HepG2 (cell line): ENCODE results near the gene KHK. TPM values are rescaled to one million over a fixed set of nuclear protein-coding genes. Genes with fewer than 3 reads are reported as not detected.

ENCODE experiments used
- ARID2 ChIP-seq: sonication (generic); formaldehyde crosslinking; IDR thresholded peaks from 2 replicates; pipeline ENCODE4 v1.8.1; 2022; ENCODE audit warnings: mild to moderate bottlenecking, missing genetic modification reagents, borderline replicate concordance
- ATF5 ChIP-seq: sonication (generic); formaldehyde crosslinking; IDR thresholded peaks from 2 replicates; pipeline ENCODE4 v1.4.0; 2020; ENCODE audit warnings: mild to moderate bottlenecking, low read depth, missing genetic modification reagents
- GZF1 ChIP-seq: sonication (generic); formaldehyde crosslinking; IDR thresholded peaks from 2 replicates; pipeline ENCODE4 v1.5.1; 2020; ENCODE audit warnings: mild to moderate bottlenecking, missing genetic modification reagents
- HNF4A ChIP-seq: sonication (generic); formaldehyde crosslinking; IDR thresholded peaks from 2 replicates; pipeline ENCODE4 v1.4.0; 2020; ENCODE audit warnings: missing genetic modification reagents
- MAZ ChIP-seq, 2 experiments: sonication (generic) in 1 of 2; formaldehyde crosslinking in 1 of 2; IDR thresholded peaks; 2 replicates each; pipeline versions ENCODE4 v1.5.0 to v1.6.1; 2012 to 2020; ENCODE audit warnings: low read depth in 2 of 2, mild to moderate bottlenecking in 2 of 2, borderline replicate concordance in 1 of 2, improper control_type of control experiment in 1 of 2, low read length in 1 of 2, missing genetic modification reagents in 1 of 2, moderate library complexity in 1 of 2
- NFYB ChIP-seq: sonication (generic); formaldehyde crosslinking; IDR thresholded peaks from 2 replicates; pipeline ENCODE4 v1.4.0; 2020; ENCODE audit warnings: missing genetic modification reagents
- PHF21A ChIP-seq: sonication (generic); formaldehyde crosslinking; IDR thresholded peaks from 2 replicates; pipeline ENCODE4 v1.5.0; 2020; ENCODE audit warnings: mild to moderate bottlenecking, missing genetic modification reagents
- ZNF10 ChIP-seq: sonication (generic); formaldehyde crosslinking; IDR thresholded peaks from 2 replicates; pipeline ENCODE4 v1.4.0; 2020; ENCODE audit warnings: mild to moderate bottlenecking, low read depth, missing genetic modification reagents, borderline replicate concordance
- ZNF263 ChIP-seq: sonication (generic); formaldehyde crosslinking; IDR thresholded peaks from 2 replicates; pipeline ENCODE4 v1.4.0; 2020; ENCODE audit warnings: missing genetic modification reagents
- ZNF274 ChIP-seq: sonication (generic); formaldehyde crosslinking; IDR thresholded peaks from 2 replicates; pipeline ENCODE4 v1.5.1; 2020; ENCODE audit warnings: mild to moderate bottlenecking, missing genetic modification reagents
- ZNF441 ChIP-seq: sonication (generic); formaldehyde crosslinking; IDR thresholded peaks from 2 replicates; pipeline ENCODE4 v1.7.0; 2021; ENCODE audit warnings: missing genetic modification reagents, borderline replicate concordance
- ZNF629 ChIP-seq: sonication (generic); formaldehyde crosslinking; conservative IDR thresholded peaks from 2 replicates; pipeline ENCODE4 v1.5.0; 2020; ENCODE audit warnings: missing genetic modification reagents
- ZNF646 ChIP-seq: sonication (generic); formaldehyde crosslinking; IDR thresholded peaks from 2 replicates; pipeline ENCODE4 v1.9.0; 2021; ENCODE audit warnings: mild to moderate bottlenecking, missing genetic modification reagents
- ZNF790 ChIP-seq: sonication (generic); formaldehyde crosslinking; IDR thresholded peaks from 2 replicates; pipeline ENCODE4 v1.8.0; 2022; ENCODE audit warnings: missing genetic modification reagents, mild to moderate bottlenecking, borderline replicate concordance
- ZNF800 ChIP-seq: sonication (generic); formaldehyde crosslinking; IDR thresholded peaks from 2 replicates; pipeline ENCODE4 v1.4.0; 2020; ENCODE audit warnings: missing genetic modification reagents
- ZNF883 ChIP-seq: sonication (generic); formaldehyde crosslinking; IDR thresholded peaks from 2 replicates; pipeline ENCODE4 v1.5.1; 2020; ENCODE audit warnings: mild to moderate bottlenecking, missing genetic modification reagents; ENCODE audit errors: not compliant biosample characterization
- polyA plus RNA-seq, 8 experiments: library from polyadenylated mRNA; depleted of rRNA in 3 of 8; stranded (reverse) in 7 of 8; unstranded in 1 of 8; fragments of >200 nt; fragmentation: Illumina TruSeq in 4 of 8; extraction: Trizol in 4 of 8; gene quantifications; 2 replicates each; pipeline versions ENCODE4 v1.2.1 to v1.2.3, GENCODE V29; 2011 to 2016; ENCODE audit warnings: low read depth in 4 of 8, missing spikeins in 1 of 8, mixed read lengths in 1 of 8; ENCODE audit not compliant: insufficient read depth in 1 of 8
- total RNA-seq, 5 experiments: library from RNA; depleted of rRNA; stranded (reverse); fragments of >200 nt; fragmentation: Illumina TruSeq; extraction: Trizol; gene quantifications; 2 replicates each; pipeline ENCODE4 v1.2.3, GENCODE V29; 2016; ENCODE audit warnings: low read depth in 1 of 5
- TF ChIP-seq, protein P1 (sequence below): sonication (generic); formaldehyde crosslinking; IDR thresholded peaks from 2 replicates; pipeline ENCODE4 v1.5.1; 2020; ENCODE audit warnings: missing genetic modification reagents, mild to moderate bottlenecking, borderline replicate concordance

Gene KHK
- total and polyA plus RNA-seq, 2 of the 13 experiments (the other 11 are each of a cell fraction or from before 2014, with no cell fraction given): 40.9 to 99.2 TPM

DNA sequence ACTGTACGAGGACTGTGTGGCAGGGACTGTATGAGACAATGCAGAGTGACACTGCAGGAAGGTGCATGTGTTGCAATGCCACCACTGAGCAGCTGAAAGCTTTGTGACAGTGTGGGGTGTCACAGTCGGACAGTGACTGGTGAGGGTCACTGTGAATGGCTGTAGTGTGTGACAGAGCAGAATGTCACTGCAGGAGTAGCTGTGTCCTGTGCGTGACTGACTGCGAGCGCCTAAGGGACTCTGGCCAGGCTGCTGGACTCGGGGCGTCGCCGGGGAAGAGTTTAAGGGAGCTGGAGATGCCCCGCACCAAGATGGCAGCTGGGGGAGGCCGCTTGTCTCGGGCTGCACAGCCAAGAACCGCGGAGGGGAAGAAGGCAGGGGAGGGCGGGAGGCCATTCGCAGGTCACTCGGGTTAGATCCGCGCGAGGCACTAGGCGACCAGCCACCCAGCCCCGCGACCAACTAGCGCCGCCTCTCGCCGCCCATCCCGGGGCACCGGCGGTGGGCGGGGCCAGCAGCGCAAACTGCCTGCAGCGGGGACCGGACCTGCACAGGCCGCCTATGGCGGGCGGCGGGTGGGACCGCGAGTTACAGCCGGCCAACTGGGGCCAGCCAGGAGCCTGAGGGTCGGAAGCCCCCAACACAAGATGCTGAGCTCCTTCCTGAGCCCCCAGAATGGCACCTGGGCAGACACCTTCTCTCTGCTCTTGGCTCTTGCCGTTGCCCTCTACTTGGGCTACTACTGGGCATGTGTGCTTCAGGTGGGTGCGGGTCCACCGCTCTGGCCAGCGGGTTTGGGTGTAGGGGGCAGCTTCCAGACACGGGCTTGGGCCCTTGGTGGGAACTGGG, 37.0 kb downstream of the KHK start, which contains the start of gene ABHD1 (continued):
- TF ChIP-seq ZNF790 (CRISPR knock-in tag): no peak
- TF ChIP-seq MAZ (IDR thresholded peaks at IDR 0.05; ENCODE audit: borderline replicate concordance, low read depth, low read length): no peak
- peak; percentile 67 for TF ChIP-seq MAZ (CRISPR knock-in tag; IDR thresholded peaks at IDR 0.05; ENCODE audit: low read depth)
- TF ChIP-seq ZNF646: no peak
- TF ChIP-seq ATF5: no peak
- TF ChIP-seq ZNF883: peak; percentile 51
- TF ChIP-seq PHF21A (CRISPR knock-in tag): no peak
- TF ChIP-seq GZF1 (CRISPR knock-in tag): peak; percentile 82; the same call in 1 of the 2 replicates
- TF ChIP-seq ZNF441 (CRISPR knock-in tag): no peak
- TF ChIP-seq ZNF10 (CRISPR knock-in tag): no peak
- peak; percentile 44; the same call in 1 of the 2 replicates for TF ChIP-seq NFYB (CRISPR knock-in tag)
- TF ChIP-seq ZNF800 (CRISPR knock-in tag): 0 out of 2 replicates have a peak, but pooled peaks have one; percentile 58
- no peak for TF ChIP-seq ARID2 (CRISPR knock-in tag)
- TF ChIP-seq ZNF629 (CRISPR knock-in tag): no peak
- TF ChIP-seq HNF4A: no peak
- peak; percentile 67; the same call in 1 of the 2 replicates for TF ChIP-seq ZNF263 (CRISPR knock-in tag)
- TF ChIP-seq, protein P1, sequence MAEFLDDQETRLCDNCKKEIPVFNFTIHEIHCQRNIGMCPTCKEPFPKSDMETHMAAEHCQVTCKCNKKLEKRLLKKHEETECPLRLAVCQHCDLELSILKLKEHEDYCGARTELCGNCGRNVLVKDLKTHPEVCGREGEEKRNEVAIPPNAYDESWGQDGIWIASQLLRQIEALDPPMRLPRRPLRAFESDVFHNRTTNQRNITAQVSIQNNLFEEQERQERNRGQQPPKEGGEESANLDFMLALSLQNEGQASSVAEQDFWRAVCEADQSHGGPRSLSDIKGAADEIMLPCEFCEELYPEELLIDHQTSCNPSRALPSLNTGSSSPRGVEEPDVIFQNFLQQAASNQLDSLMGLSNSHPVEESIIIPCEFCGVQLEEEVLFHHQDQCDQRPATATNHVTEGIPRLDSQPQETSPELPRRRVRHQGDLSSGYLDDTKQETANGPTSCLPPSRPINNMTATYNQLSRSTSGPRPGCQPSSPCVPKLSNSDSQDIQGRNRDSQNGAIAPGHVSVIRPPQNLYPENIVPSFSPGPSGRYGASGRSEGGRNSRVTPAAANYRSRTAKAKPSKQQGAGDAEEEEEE (CRISPR knock-in tag): no peak
- peak; percentile 40; the same call in 1 of the 2 replicates for TF ChIP-seq ZNF274 (CRISPR knock-in tag)
